HFFc6 (cell line): Measurements from ENCODE around the gene SLC35B1. TPM values are rescaled to one million over a fixed set of nuclear protein-coding genes. Genes with fewer than 3 reads are reported as not detected.

Source experiments
- DNase-seq: peaks from one replicate; pipeline ENCODE4 v3.0.0-alpha.2; 2018
- H3K27ac Mint-ChIP-seq: 2 replicates; pipeline ENCODE4 v1.8.0; 2020; ENCODE audit warnings: mild to moderate bottlenecking, mixed read lengths
- H3K27me3 Mint-ChIP-seq: 2 replicates; pipeline ENCODE4 v1.8.0; 2021; ENCODE audit warnings: mild to moderate bottlenecking, moderate library complexity, mixed read lengths; ENCODE audit not compliant: insufficient read depth
- H3K36me3 Mint-ChIP-seq: 2 replicates; pipeline ENCODE4 v1.8.0; 2021; ENCODE audit warnings: low read depth, mixed read lengths
- H3K4me1 Mint-ChIP-seq: 2 replicates; pipeline ENCODE4 v1.8.0; 2020; ENCODE audit warnings: low read depth, mixed read lengths
- H3K4me3 Mint-ChIP-seq: 2 replicates; pipeline ENCODE4 v1.8.0; 2020; ENCODE audit warnings: mild to moderate bottlenecking, moderate library complexity, mixed read lengths
- H3K9me3 Mint-ChIP-seq: 2 replicates; pipeline ENCODE4 v1.8.0; 2020; ENCODE audit warnings: mild to moderate bottlenecking, mixed read lengths
- CTCF ChIP-seq: fragments of 200-600 bp; sonication (generic); IDR thresholded peaks from 2 replicates; pipeline ENCODE4 v1.5.0; 2021; ENCODE audit warnings: antibody characterized with exemption, mild to moderate bottlenecking
- total RNA-seq, 6 experiments: library from RNA; stranded (reverse); fragmentation: NEBNext Ultra II Directional; extraction: Animal tissue kit (Norgen Biotek cat#: 25700); gene quantifications; 2 replicates in 1 of 6; 3 replicates in 5 of 6; pipeline ENCODE4 v1.2.3, GENCODE V29; 2021

The SLC35B1 gene
- total RNA-seq, 6 experiments from 2014 or later = 78.2 to 117 (median 88.4) TPM

- Mint-ChIP-seq H3K27ac (no peak overlapping the region), H3K4me3 (no peak overlapping the region)
Observed at GRCh38 chr17:49700960-49701359, 6.8 kb downstream of the SLC35B1 start.

GRCh38 chr17:49699966-49700575 is 7.7 kb downstream of the SLC35B1 start:
- TF ChIP-seq CTCF = no peak
- Mint-ChIP-seq H3K27ac (no peak overlapping the region), H3K9me3 (no peaks in the 10 kb centered on the region), H3K36me3 (peaks cover 15% of the 10 kb centered on the region), H3K4me3 (no peak overlapping the region), H3K27me3 (no peaks in the 10 kb centered on the region), H3K4me1 (peaks cover 5% of the 10 kb centered on the region)
- DNase-seq = no peak

More at GRCh38 chr17:49700960-49701359, 6.8 kb downstream of the SLC35B1 start:
- H3K9me3 Mint-ChIP-seq = no peaks in the 10 kb centered on the region
- no peak for DNase-seq
- peaks cover 20% of the 10 kb centered on the region for H3K36me3 Mint-ChIP-seq
- peaks cover 10% of the 10 kb centered on the region for H3K4me1 Mint-ChIP-seq
- TF ChIP-seq CTCF = no peak
- H3K27me3 Mint-ChIP-seq = peaks cover 2% of the 10 kb centered on the region; the same call in 1 of the 2 replicates

- no peaks in the 10 kb centered on the region; the same call in 1 of the 2 replicates for H3K27me3 Mint-ChIP-seq
- peaks cover 8% of the 10 kb centered on the region for H3K4me1 Mint-ChIP-seq
- no peak for DNase-seq
- H3K36me3 Mint-ChIP-seq = peaks cover 8% of the 10 kb centered on the region; the same call in 1 of the 2 replicates
- H3K27ac Mint-ChIP-seq = no peak overlapping the region
- H3K4me3 Mint-ChIP-seq = no peak overlapping the region
- no peaks in the 10 kb centered on the region for H3K9me3 Mint-ChIP-seq
- TF ChIP-seq CTCF = no peak
Observed at GRCh38 chr17:49698005-49698404, 9.8 kb downstream of the SLC35B1 start.

GRCh38 chr17:49696233-49696761 is 11.5 kb downstream of the SLC35B1 start:
- TF ChIP-seq CTCF = no peak
- Mint-ChIP-seq H3K36me3 (peaks cover 6% of the 10 kb centered on the region; the same call in 1 of the 2 replicates), H3K27me3 (peaks cover 3% of the 10 kb centered on the region; the same call in 1 of the 2 replicates), H3K9me3 (no peaks in the 10 kb centered on the region), H3K4me3 (no peak overlapping the region), H3K27ac (no peak overlapping the region), H3K4me1 (peaks cover 23% of the 10 kb centered on the region)
- DNase-seq = no peak

- Mint-ChIP-seq H3K36me3 (peaks cover 1% of the 10 kb centered on the region; the same call in 1 of the 2 replicates), H3K27me3 (peaks cover 3% of the 10 kb centered on the region; the same call in 1 of the 2 replicates)
Observed at GRCh38 chr17:49695698-49696232, 12.0 kb downstream of the SLC35B1 start.

More at GRCh38 chr17:49695698-49696232, 12.0 kb downstream of the SLC35B1 start:
- TF ChIP-seq CTCF = no peak; the same call in none of the 2 replicates
- Mint-ChIP-seq H3K27ac (no peak overlapping the region), H3K4me3 (no peak overlapping the region), H3K4me1 (peaks cover 28% of the 10 kb centered on the region), H3K9me3 (no peaks in the 10 kb centered on the region)
- DNase-seq = no peak
